ENCODE data around the gene SEMA3F.

The SEMA3F gene

DNA sequence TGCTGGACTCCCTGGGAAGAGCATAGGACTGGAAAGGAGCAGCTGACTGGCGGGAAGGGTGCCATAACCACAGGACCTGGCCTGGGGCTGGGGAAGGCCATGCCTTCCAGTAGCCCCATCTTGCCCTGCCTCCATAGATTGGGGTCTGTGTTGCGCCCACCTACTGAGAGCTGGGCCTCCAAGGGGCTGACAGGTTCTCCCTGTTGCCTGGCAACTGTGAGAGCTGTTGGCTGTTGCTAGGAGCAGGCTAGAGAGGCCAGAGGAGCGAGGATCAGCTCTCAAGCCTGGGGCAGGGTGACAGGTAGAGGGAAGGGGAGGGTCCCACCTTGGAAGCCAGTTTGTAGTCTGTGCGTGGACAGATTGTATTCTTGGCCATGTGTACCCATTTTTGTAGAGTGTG is 78.1 kb downstream of the SEMA3F start:
- DNase-seq (ENCODE audit: low read depth in 3 of 3): no peak

DNA sequence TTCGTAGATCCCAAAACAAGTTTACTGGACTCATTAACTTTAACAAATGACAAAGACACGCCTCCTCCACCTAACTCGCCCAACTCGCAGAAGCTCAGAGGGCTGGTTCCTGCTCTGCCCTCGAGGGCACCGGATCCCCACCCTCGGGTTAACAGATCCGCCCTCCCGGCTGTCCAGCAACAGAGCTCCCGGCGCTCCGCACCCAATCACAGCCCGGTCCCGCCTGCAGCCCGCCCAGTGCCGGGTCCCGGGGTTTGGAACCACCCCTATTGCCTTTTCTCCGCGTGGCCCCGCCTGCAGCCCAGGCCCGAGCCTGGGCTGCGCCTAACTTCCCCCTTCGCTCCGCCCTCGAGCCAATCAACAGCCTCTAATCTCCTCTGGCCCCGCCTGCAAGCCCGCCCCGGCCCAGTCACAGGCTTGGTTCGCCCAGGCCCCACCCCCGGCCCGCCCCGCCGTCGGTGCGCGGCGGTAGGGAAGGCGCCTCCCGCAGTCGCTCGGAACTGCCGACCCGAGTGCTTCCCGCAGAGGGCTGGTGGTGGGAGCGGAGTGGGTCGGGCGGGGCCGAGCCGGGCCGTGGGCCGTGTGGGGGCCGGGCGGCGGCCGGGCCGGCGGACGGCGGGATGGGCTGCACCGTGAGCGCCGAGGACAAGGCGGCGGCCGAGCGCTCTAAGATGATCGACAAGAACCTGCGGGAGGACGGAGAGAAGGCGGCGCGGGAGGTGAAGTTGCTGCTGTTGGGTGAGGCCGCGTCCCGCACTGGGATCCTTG is 80.8 kb downstream of the SEMA3F start, which contains the start of gene GNAI2:
GNAI2 (plus strand) TSS at position 489 of the 768 bp plus-strand sequence; CDS start at position 621, 132 bp downstream.
- DNase-seq (ENCODE audit: low read depth in 3 of 3): peak; percentile 98

DNA sequence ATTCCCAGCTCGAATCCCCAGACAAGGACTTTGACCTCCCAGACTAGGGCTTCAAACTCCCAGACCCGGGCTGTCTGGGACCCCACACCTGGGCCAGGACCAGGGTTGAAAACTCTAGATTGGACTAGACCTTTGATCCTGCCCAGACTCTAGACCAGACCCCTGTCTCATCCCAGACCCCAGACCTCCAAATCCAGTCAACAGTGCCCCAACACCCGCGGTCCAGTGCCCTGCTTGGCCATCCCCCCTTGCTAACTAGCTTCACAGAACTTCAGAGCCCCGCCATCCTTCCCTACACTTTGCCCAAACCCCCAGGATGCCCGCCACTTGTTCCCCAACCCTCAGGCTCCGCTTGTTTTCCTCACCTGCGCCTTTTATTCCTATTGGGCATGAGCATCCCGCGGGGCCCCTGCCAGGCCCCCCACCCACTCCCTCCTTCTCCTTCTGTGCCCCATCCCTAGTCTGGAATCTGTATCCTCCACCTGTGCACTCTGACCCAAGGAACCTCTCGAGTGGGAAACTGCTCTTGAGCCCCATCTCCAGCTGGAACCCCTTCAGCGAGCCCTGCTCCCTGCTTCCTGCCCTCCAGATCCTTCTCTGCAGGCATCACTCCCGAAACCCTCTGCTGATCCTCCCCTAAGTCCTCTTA is 81.5 kb downstream of the SEMA3F start:
- no peak for DNase-seq (ENCODE audit: low read depth in 3 of 3)

DNA sequence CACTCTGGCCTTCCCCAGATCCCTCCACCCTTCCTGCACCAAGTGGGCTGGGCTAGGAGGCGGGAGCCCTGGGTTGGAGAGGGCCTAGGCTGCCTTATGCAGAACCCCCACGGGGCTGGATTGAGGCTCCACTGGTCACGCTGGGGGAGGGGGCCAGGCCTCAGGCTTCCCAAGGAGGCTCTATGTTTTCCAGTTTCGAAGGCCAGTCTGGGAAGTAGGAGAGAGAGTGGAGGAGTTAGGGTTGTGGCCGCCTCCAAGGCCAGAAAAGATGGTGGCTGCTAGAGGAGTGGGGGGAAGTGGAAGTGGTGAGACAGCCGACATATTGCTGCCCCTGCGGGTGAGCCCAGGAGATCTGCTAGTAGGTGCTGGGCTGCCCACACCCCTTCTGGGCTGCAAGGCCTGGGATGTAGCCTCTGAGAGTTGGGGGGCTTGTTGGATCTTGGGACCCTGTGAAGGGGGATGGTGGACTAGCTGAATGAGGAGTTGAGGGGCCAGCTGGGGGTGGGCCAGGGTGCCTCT is 82.1 kb downstream of the SEMA3F start:
- DNase-seq (ENCODE audit: low read depth in 3 of 3): no peak

DNA sequence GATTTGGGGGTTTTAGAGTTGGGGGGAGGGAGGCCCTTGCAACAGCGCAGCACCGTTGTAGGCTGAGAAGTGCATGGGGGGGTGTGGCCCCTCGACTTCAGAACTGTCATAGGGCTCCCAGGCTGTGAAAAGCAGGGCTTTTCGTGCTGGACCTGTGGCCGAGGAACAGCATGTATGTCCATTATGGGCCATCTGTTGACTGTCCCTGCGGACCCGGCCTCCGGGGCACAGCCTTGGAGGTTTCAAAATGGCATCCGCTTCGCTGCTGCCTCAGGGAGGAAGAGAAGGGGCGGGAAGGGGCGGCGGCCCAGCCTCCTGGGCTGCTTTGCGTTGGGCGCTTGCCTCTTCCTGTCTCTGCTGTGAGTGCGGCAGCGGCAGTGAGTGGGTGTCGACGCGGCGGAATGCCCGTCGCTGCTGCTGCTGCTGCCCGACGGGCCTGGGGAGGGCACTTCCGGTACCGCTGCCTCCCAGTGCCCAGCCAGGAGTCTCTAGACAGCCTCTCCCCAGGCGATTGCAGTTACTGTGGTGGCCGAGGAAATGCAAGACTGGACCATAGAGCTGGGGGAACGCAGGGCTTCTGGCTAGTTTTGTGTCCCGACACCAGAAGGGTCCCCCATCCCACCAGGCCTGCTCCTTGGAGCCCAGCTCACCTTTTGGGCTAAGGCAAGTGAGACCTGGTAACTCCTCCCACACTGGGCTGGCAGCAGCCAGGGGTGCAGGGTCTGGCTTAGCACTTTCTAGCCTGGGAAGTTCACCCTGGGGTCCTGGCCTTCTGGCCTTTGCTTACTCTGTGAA is 82.8 kb downstream of the SEMA3F start:
- peak; percentile 66 to 74 (median 71) for DNase-seq (ENCODE audit: low read depth in 3 of 3)

DNA sequence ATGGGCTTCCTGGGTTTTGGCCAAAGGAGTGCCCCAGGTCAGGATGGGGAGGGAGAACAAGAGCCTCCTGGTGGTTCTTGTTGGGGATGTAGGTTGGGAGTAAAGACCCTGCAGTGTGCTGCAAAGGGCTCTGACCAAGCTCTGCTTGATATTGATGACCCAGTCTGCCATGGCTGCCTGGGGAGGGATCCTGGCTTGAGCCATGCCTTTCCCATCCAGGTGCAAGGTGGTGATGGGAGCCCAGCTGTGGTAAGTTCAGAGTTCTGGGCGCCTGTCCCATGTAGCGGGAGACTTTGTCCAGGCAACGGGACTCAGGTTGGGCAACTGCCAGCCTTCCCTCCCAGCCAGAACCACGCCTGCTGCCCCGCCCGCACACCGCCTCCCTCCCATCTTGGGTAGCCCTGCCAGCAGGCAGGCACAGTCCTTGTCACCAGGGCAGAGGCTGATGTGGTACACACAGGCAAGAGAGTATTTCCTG is 83.5 kb downstream of the SEMA3F start:
- no peak for DNase-seq (ENCODE audit: low read depth in 3 of 3)

Data from stimulated activated CD4-positive, alpha-beta T cell treated with anti-CD3 and anti-CD28 coated beads, TNF-alpha, amount 100 ng/mL, for 4 hours (primary cell).